ENCODE results near the gene ATP5F1B. TPM values are rescaled to one million over a fixed set of nuclear protein-coding genes. Genes with fewer than 3 reads are reported as not detected.

The ATP5F1B gene
- total and polyA plus RNA-seq, 2 of the 8 experiments (the other 6 are each of a cell fraction or from before 2014, with no cell fraction given): 900 to 1,522 TPM

GRCh38 chr12:56599041-56599440 lies 46.7 kb downstream of the ATP5F1B start:
- Histone ChIP-seq H3K18ac (ENCODE audit: extremely low read depth, low read length) (no peak overlapping the region), H4K5ac (ENCODE audit: insufficient read length, low read depth, low read length) (no peak overlapping the region), H3K36me3 (ENCODE audit: control insufficient read depth in 2 of 4, insufficient read depth in 4 of 4, low read length in 3 of 4) (peaks cover 46 to 72% (median 55%) of the 10 kb centered on the region in 4 experiments), H3K4me2 (ENCODE audit: insufficient read depth in 1 of 2, low read depth in 2 of 2, low read length in 2 of 2) (no peak overlapping the region), H3K4me3 (ENCODE audit: extremely low read depth in 1 of 4, insufficient read depth in 2 of 4, low read depth in 3 of 4, low read length in 4 of 4) (no peak overlapping the region), H3K4ac (replicated peaks; ENCODE audit: insufficient read length, low read depth, low read length) (no peak overlapping the region), H3K79me1 (ENCODE audit: low read depth, low read length) (no peaks in the 10 kb centered on the region), H3K27me3 (replicated peaks in 1 of 4; ENCODE audit: control insufficient read depth in 3 of 4, extremely low read depth in 1 of 4, insufficient read depth in 3 of 4, low read length in 3 of 4) (no peaks in the 10 kb centered on the region), H3K14ac (ENCODE audit: insufficient read length) (no peak overlapping the region), H3K4me1 (replicated peaks in 1 of 4; ENCODE audit: control insufficient read depth in 3 of 4, insufficient read depth in 4 of 4, low read length in 3 of 4) (peaks cover 0 to 10% (median 2%) of the 10 kb centered on the region in 4 experiments; a peak in 3 of 7 replicates), H2BK120ac (replicated peaks; ENCODE audit: low read depth, low read length) (no peak overlapping the region), H3K23ac (ENCODE audit: insufficient read length) (no peak overlapping the region), H3K79me2 (ENCODE audit: control insufficient read depth in 1 of 2, insufficient read depth in 2 of 2, low read length in 2 of 2) (no peaks in the 10 kb centered on the region), H2AK5ac (ENCODE audit: low read depth, low read length) (no peak overlapping the region), H3K23me2 (ENCODE audit: low read depth, low read length) (no peaks in the 10 kb centered on the region), H4K91ac (replicated peaks; ENCODE audit: insufficient read length, low read length) (no peak overlapping the region), H2AFZ (ENCODE audit: low read length) (no peak overlapping the region), H3K27ac (ENCODE audit: low read depth, low read length) (no peak overlapping the region), H2BK5ac (ENCODE audit: low read depth, low read length) (no peak overlapping the region), H4K20me1 (replicated peaks in 1 of 2; ENCODE audit: control insufficient read depth in 1 of 2, insufficient read depth in 2 of 2, low read length in 2 of 2) (peaks cover 0 to 3% of the 10 kb centered on the region in 2 experiments), H4K8ac (ENCODE audit: extremely low read depth, insufficient read depth, low read length) (no peak overlapping the region), H3K9me3 (ENCODE audit: insufficient read depth in 2 of 2, low read depth in 1 of 2, low read length in 1 of 2) (no peaks in the 10 kb centered on the region), H2BK12ac (ENCODE audit: low read depth, low read length) (no peak overlapping the region), H2BK20ac (ENCODE audit: low read length) (no peak overlapping the region), H3K56ac (replicated peaks; ENCODE audit: insufficient read length, low read depth, low read length) (no peak overlapping the region), H2BK15ac (ENCODE audit: low read length) (no peak overlapping the region), H3K9ac (replicated peaks in 1 of 4; ENCODE audit: extremely low read depth in 1 of 4, low read depth in 3 of 4, low read length in 3 of 4) (no peak overlapping the region)
- CTCF ChIA-PET (ENCODE audit: partially characterized antibody): interaction anchor here (1.0 to 5.0 kb wide), 5 partner anchors 10 to 63 kb away, joined by 3 to 28 read pairs (median 11); partner anchors contain the start of gene BAZ2A
- 97% methylated on average over 15 of the region's 15 CpGs; no CpG with 5 or more reads in 1 of the 2 experiments for WGBS, 2 experiments (ENCODE audit: extremely low coverage in 1 of 2, insufficient coverage in 1 of 2, insufficient read length in 1 of 2, insufficient replicate concordance in 2 of 2, low coverage in 1 of 2, low lambda C conversion rate in 2 of 2, missing lambda C conversion rate in 1 of 2)
- no peak for TF ChIP-seq SIN3A (conservative IDR thresholded peaks at IDR 0.05 in 1 of 2, IDR thresholded peaks at IDR 0.05 in 1 of 2; ENCODE audit: low read depth in 1 of 2, low read length in 2 of 2)
- no peak for TF ChIP-seq CHD1 (IDR thresholded peaks at IDR 0.05; ENCODE audit: low read depth, low read length)
- no peak for TF ChIP-seq SRF (IDR thresholded peaks at IDR 0.05; ENCODE audit: low read depth, low read length)
- TF ChIP-seq RAD21 (IDR thresholded peaks at IDR 0.05 in 1 of 2, conservative IDR thresholded peaks at IDR 0.05 in 1 of 2; ENCODE audit: low read depth in 2 of 2, low read length in 2 of 2): no peak
- no peak for TF ChIP-seq ZNF274 (IDR thresholded peaks at IDR 0.05; ENCODE audit: borderline replicate concordance, extremely low read depth, low read length)
- no peak for TF ChIP-seq MAFK (IDR thresholded peaks at IDR 0.05; ENCODE audit: low read depth, low read length)
- no peak for TF ChIP-seq RBBP5 (IDR thresholded peaks at IDR 0.05; ENCODE audit: borderline replicate concordance, low read depth, low read length)
- DNase-seq (ENCODE audit: low read depth in 1 of 2, low spot score in 2 of 2): no peak
- no peak for FAIRE-seq
- POLR2A ChIA-PET (ENCODE audit: partially characterized antibody): interaction anchor here (1.7 kb wide), 1 partner anchor 30 kb away, joined by 4 read pairs; no protein-coding TSS in a partner anchor
